RCC 7860 (cell line): ENCODE data around the gene ATP10D.
A peak's percentile ranks its signal among the peaks of the same experiment; 100 is the strongest.
"Not testable (repeated sequence)": the region's sequence is repeated elsewhere in the genome, so short reads cannot be mapped to it uniquely, and the experiment has no call there.

Experiments used
- DNase-seq: peaks from one replicate; pipeline ENCODE4 v3.0.0-alpha.2; 2015; ENCODE audit warnings: low spot score
- FAIRE-seq: peaks from 2 replicates; lab custom pipeline; 2012; peaks lifted over from hg19 to GRCh38; lab: Jason Lieb, UNC

Gene ATP10D

DNA sequence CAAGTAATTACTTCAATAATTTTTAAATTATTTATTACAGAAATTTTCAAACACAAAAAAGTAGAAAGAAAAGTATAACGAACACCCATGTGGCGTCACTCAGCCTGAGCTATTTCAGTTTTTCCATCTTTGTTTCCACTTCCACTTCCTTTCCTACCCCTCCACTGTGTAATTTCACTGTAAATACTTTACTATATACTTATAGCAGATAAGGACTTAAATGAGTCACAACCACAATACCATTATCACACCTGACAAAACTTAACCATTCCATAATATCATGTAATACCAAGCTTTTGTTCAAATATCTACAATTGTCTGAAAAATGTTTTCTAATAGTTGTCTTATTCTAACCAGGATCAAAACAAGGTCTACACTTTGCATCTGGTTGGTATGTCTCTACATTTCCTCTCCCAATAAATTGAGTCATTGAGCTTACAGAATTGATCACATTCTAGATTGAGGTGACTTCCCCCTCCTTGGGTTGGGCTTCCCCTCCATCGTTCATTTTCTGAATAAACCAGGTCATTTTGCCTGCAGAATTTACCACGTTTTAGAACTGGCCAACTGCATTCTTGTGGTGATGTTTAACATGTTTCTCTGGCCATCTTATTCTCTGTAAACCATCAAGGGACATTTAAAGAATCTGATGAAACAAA is 48.7 kb downstream of the ATP10D start:
- DNase-seq, result peak; percentile 7
- FAIRE-seq, result peak; percentile 37

DNA sequence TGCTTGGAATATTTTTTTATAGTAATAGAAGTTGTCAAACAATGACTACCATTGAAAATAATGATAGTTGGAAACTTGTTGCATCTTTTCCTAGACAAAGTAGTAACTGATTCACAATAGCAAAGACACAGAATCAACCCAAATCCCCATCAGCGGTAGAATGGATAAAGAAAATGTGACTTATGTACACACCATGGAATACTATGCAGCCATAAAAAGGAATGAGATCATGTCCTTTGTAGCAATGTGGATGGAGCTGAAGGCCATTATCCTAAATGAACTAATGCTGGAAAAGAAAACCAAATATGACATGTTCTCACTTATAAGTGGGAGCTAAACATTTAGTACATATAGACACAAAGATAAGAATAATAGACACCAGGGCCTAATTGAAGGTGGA is 49.7 kb downstream of the ATP10D start:
- no peak for FAIRE-seq
- no peak for DNase-seq

DNA sequence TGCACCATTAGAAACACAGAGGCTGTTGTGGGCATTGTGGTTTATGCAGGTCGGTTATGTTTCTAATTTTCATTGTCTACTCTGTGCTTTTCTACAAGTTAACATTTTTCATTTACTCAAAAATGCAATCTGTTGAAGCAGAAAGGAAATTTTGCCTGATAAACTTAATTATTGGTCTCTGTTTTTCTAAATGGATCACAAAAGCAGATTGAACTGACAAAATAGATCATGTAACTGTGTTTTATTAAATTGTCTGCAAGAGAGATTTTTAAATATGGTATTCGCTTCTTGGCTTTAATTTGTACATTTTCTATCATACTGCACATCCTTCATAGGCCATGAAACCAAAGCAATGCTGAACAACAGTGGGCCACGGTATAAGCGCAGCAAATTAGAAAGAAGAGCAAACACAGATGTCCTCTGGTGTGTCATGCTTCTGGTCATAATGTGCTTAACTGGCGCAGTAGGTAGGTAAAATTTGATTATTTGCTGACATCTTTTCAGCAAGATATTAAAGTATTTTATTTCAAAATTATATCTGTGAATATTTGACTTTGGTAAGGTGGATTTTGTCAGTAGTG is 50.6 kb downstream of the ATP10D start:
- no peak for DNase-seq

DNA sequence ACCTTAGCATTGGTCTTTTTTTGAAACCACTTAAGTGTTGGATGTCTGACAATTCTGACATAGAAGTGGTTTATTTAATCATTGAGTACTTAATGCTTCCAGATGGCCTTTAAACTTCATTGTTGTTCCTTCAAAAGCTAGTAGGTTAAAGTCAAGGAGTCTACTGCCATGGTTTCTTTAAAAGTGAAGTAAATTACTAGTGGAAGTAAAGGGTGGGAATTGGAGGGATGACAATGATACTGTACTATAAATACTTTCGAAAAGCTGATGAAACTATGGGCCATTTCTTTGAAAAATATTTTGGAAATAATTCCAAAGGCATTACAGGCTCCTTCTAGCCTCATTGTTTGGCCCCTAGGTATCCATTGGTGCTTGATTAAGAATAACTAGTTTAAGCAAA is 51.9 kb downstream of the ATP10D start:
- FAIRE-seq (no peak), DNase-seq (no peak)

More for the DNA sequence above, 50.6 kb downstream of the ATP10D start:
- no peak for FAIRE-seq

DNA sequence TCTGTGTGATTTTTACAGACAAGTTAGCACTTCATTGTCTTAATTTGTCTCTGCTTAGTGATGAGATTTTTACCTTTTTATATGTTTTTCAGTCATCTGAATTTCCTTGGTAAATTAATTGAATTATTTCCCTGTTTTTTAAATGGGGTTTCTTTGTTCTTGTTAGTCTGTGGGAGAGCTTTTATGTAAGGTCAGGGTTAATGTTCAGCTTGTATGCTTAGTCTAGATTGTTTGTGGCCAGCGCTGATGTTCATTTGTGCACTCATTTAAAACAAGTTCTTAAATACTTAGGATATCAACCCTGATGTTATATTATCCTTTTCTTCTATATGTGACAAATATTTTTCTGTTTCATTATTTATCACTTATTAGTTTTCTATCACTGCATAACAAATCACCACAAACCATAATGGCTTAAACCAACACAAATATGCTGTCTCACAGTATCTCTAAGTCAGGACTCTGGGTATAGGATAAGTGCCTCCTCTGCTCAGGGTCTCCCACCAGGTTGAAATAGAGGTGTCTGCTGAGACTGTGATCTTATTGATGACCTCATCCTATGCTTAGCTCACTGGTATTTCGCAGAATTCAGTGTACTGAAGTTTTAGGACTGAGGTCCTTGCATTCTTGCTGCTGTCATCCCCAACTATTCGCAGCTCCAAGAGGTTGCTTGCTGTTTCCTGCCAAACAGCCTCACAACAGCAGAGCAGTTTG is 53.2 kb downstream of the ATP10D start:
- DNase-seq (no peak), FAIRE-seq (peak; percentile 70)

DNA sequence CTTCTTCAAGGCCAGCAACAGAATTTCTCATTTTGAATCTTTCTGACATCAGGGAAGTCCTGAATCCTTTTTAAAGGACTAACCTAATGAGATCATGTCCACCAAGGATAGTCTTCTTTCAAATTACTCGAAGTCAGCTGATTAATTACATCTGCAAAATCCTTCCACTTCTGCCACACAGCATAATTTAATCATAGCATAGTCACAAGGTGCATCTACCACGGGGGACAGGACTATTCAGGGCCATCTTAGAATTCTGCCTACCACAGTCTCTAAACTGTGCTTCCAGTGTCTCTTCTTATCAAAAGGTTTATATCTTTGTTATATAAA is 53.7 kb downstream of the ATP10D start:
- FAIRE-seq, result no peak

DNA sequence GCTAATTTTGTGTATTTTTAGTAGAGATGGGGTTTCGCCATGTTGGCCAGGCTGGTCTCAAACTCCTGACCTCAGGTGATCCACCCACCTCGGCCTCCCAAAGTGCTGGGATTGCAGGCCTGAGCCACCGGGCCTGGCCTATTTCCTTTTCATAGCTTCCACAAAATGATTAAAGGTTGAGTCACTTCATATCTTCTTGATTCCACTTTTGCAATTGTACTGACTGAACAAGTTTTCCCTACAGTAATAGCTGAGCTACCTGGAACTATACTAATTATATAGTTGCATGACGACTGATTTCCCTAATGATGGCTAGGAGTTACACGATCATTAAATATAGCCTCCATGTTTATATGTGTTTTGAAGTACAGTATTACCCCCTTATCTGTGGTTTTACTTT is 57.6 kb downstream of the ATP10D start:
- FAIRE-seq, result not testable (repeated sequence)
- peak; percentile 27 for DNase-seq

More for the DNA sequence above, 53.7 kb downstream of the ATP10D start:
- DNase-seq, result no peak

DNA sequence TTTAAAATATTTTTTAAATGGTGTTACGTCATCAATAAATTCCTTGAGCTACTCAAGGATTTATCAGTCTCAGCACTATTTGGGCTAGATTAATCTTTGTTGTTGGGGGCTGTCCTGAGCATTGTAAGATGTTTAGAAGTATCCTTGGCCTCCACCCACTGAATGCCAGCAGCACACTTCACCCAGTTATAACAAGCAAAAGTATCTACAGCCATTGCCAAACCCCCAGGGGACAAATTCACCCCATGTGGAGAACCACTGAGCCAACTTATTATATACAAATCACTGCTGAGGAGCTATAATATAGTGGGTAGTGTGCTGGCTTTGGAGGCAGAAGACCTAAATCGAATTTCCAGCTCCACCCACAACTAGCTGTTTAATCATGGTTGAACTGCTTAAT is 58.3 kb downstream of the ATP10D start:
- FAIRE-seq, result no peak
- no peak for DNase-seq

DNA sequence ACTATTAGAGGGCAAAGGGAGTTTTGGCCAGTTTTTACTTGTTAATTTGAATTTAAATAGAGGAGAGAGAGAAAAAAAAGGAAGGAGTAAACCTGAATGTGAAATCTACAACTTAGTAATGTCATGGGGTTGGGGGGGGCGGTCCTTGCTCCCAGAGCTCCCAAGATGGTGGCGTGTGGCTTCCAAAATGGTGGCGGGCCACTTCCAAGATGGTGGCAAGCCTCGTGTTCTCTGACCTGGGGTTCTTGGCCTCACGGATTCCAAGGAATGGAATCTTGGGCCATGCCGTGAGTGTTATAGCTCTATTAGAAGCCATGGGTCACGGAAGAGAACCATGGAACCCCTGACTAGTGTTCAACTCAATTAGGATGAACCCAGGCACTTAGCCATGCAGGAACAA is 65.3 kb downstream of the ATP10D start:
- FAIRE-seq, DNase-seq: not testable (repeated sequence)

DNA sequence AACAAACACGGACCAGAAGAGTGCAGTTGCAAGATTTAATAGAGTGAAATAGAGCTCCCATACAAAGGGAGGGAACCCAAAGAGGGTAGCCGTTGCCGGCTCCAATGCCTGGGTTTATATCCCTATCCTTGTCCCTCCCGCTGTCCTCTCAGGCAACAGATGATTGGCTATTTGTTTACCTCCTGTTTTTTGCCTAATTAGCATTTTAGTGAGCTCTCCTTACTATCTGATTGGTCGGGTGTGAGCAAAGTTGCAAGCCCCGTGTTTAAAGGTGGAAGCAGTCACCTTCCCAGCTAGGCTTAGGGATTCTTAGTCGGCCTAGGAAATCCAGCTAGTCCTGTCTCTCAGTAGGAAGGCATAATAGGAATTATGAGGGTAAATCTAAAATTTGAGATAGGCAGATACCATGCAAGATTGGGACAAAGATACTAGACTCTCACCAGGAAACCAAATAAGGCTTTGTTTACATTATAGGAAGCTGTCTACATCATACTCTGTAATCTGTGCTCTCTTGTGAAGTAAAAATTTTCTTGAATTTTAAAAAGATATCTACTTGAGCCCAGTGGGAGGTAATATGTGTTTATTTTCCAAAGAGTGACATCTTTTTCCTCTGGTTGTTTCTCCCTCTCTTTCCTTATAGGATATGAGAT is 65.9 kb downstream of the ATP10D start:
- no peak for DNase-seq

DNA sequence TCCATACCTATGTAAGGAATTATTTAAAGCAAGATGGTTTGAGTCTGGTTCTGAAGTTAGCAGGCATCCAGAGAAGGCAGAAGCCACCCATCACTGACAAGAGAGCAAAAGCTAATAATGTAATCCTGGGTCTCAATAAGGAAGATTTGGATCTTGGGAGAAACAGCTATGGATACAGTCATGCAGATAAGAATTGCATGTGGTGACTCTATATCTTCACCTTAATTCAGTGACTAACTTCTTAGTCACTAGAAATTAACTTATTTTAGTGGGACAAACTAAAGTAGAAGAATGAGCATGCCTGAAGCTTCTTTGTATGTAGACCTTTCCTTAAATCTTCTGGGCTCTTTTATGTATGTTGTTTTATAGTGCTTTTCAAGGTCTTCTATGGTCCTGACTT is 66.6 kb downstream of the ATP10D start:
- DNase-seq (peak; percentile 60), FAIRE-seq (peak; percentile 81)

More for the DNA sequence above, 65.9 kb downstream of the ATP10D start:
- no peak for FAIRE-seq

DNA sequence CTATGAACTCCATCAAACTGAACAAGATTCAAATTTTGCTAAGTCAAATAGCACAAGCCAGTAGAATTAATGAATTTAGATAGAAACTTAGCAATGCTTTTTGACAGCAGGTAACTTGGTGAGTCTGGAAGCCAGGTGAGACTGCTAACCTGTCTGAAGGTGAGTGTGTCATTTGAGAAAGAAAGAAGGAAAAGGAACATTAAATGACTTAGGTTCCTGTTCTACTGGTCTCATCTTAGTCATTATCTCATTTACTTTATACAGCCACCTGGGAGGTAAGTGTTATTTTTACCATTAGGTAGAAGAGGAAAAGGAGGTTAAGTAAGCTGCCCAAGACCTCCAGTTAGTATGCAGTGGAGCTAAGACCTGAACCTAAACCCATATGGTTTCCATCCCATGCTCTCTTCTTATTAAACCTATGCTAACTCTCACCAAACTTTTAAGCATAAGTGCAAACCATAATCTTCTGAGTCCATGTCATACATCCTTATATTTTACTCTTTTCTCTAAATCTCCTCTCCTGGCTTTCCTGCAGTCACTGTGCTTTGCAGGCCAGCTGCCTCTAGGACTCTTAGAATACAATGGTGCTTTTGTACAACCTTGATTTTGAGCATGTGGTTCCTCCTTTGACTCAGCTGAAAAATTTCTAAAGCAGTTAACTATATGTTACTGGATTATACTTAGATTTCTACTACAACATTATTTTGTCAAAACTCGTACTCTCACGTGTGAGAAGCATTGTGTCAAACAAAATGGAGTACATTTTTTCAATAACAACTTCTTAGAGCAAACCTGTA is 68.5 kb downstream of the ATP10D start:
- no peak for DNase-seq
- FAIRE-seq, result no peak

DNA sequence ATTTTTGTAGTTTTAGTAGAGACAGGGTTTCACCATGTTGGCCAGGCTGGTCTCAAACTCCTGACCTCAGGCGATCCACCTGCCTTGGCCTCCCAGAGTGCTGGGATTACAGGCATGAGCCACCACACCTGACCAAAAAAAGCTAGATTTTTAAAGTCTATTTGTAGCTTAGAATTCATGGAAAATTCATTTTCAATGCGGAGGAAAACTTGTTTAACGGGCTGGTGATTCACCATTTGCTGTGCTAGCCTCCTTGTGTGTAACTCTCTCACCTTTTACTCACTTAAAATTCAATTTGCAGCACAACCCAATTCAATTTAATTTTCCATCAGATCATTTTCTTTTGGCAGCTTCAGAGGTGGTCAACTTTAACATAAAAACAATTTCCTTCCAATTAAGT is 70.8 kb downstream of the ATP10D start:
- DNase-seq, FAIRE-seq: not testable (repeated sequence)

DNA sequence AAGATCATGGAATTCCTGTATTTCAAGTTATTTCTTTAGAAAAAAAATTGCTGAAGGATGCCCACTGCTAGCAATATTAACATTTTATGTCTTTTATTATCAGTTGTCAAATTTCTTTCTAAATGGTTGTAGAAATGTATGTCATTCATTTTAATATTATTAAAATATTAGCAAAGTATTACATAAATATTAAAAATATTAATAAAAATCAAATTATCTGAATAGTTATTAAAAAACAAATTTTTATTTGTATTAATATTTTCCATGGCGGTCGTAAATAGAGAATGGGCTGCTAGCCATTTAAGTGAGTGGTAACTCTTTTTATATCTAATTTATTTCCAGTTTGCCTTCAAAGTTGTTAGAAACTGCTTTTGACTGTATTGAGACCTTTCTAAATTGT is 72.2 kb downstream of the ATP10D start:
- peak; percentile 54 for FAIRE-seq
- no peak for DNase-seq

DNA sequence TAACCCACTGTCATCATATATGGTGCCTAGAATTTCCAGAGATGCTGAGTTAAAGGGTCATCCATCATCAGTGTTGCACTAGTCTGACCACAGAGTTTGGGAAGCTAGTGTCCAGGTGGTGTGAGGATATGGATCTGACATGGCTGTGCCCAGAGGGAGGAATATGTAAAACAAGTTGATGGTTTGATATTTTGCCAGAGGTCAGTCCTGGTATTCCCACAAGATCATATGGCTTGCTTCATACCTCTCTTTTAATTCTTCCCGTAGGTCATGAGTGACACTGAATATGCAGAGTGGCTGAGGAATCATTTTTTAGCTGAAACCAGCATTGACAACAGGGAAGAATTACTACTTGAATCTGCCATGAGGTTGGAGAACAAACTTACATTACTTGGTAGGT is 75.6 kb downstream of the ATP10D start:
- no peak for FAIRE-seq
- DNase-seq, result no peak

DNA sequence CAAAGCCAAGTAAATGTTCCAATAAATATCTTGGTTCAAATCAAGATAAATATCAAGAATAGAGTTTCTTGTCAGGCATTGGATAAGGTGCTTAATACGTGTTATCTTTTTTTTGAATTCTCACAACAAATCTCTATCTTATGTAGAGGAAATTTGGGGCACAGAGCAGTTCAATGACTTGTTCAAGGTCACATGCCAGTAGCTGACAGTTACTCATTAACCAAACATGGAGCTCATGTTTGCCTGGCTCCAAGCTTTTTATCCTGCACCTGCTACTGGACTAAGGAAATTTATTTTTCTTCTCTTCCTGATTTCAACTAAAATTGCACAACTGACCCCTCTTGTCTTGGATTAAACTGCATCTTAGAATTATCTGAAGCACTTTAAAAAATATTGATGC is 76.3 kb downstream of the ATP10D start:
- FAIRE-seq (no peak), DNase-seq (no peak)

DNA sequence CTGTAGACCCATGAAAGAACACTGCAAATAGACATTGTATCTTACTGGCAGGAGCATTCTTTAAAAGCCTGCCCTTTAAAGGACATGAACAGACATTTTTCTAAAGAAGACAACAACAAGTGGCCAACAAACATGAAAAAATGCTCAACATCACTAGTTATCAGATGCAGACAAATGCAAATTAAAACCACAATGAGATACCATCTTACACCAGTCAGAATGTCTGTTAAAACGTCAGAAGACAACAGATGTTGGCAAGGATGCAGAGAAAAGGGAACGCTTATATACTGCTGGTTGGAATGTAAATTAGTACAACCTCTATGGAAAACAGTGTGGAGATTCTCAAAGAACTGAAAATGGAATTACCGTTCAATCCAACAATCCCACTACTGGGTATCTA is 77.2 kb downstream of the ATP10D start:
- FAIRE-seq (no peak), DNase-seq (no peak)

DNA sequence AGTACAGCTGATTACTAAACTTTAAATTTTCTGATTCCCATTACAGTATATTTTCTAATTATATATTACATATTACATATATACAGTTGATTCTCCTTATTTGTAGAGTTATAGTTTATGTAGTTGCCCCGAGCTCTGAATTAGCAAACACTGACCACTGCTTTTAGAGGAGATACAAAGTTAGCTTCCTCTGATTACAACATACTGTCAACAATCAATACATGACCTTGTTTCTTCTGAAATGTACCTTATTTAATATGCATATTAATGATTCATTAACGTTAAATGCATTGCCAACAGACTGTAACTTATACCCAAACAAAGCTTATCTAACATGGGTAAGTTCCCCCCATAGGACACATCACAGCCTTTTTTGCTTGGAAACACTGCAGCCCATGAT is 81.5 kb downstream of the ATP10D start:
- DNase-seq, result no peak
- no peak for FAIRE-seq

DNA sequence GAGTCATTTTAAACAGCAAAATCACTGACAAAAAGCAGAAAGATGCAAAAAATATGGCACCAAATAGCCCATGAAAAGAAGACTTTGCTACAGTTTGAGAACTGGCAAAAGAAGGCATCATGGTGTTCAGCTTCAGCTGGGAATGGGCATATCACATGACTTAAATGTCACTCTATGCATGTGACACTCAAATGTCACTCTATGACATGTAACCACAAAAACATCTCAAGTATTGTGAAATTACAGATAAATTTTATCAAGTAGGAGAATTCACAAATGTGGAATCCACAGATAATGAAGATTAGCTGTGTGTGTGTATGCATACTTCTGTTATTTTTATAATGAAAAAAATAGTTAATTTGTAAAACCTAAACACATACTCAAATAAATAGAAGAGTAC is 81.9 kb downstream of the ATP10D start:
- DNase-seq (no peak), FAIRE-seq (no peak)

DNA sequence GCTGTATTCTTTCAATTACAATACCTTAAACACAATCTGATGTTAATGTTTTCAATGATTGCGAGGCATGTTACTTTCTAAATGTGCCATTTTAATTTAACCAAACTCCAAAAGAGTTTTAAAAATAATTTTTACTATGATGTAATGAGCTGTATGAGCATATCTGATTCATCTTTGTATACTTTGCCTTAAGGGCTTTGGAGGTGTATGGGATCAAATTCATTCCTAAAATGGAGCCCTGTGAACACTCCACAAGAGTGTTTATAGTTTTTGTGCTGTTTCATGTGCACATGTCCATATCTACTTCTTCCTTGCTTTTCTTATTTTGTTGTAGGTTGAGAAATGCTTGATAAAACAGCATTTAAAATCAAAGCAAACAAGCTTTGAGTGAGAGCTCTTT is 82.4 kb downstream of the ATP10D start:
- FAIRE-seq (no peak), DNase-seq (no peak)

DNA sequence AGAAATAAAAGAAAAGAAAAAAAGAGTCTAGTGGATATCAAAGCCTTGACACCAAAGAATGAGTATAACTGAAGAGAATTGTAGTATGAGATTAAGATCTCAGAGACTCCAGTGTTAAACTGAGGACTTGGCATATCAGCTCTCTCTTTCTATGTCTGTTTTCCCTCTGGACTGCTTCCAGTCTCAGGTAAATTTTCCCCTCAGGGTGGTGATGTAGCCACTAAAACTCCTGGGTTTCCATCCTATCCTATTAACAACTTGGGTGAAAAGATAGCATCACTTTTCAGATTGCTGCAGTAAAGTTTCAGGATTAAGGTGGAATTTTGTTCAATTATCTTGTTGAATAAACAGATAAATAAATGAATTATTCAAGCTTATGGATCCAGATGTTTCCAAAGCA is 85.7 kb downstream of the ATP10D start:
- DNase-seq (no peak), FAIRE-seq (no peak)
